Erythroblast (primary cell): Measurements from ENCODE around the gene EDC4.
A peak's percentile ranks its signal among the peaks of the same experiment; 100 is the strongest.
"Not testable (repeated sequence)": the region's sequence is repeated elsewhere in the genome, so short reads cannot be mapped to it uniquely, and the experiment has no call there.

Experiments used
- DNase-seq, 2 experiments: peaks; one replicate each; lab custom pipeline; 2025; lab: John Stamatoyannopoulos, UW
- GATA1 ChIP-seq: IDR thresholded peaks from 2 replicates; pipeline ENCODE4 v1.6.1; 2011; ENCODE audit warnings: low read depth, mild to moderate bottlenecking, control low read depth, low read length, moderate library complexity
- POLR2A ChIP-seq: IDR thresholded peaks from 2 replicates; pipeline ENCODE4 v1.6.1; 2011; ENCODE audit warnings: mild to moderate bottlenecking, low read length

EDC4 gene

DNA sequence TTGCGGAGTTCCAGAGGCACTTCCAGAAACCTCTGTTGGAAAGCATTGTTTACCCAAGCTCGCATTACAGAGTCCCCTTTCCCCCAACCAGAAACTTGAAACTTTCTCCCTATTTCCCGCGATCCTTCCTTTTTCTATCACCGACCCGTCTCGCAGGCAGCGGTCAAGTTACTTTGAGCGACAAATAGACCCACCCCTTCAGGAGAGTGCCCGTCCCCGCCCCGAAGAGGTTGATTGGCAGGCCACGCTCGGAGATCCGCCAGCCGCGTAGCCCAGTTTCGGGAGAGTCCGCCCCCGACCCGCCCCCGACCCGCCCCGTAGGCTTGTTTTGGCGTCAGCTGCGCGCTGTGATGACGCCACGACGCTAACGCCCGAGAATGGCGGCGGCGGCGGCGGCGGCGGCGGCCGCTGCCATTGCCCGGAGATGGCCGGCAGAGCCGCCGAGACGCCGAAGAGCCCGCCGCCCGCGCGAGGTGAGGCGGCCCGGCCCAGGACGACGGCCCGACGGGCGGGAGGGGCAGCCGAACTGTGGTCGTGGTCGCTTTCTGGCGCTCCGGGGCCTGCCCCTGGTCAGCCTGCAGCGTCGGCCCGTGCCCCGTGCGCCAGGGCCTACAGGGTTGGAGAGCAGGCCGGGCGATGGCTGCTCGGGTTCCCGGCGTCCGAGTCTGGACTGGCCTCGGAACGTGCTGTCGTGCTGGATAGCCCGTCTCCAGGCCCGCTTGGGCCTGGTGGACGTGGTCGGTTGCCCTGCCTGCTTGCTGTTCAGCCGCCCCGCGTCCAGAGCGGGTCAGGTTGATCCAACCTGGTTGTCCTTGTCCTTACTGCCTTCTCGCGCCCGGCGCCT is 20.3 kb downstream of the EDC4 start, which contains the start of gene PSKH1:
PSKH1 (plus strand) TSS at position 356 of the 844 bp plus-strand sequence. CDS start 15,496 bp downstream, outside the sequence.
- peak; percentile 97 to 99 for DNase-seq
- peak; percentile 72 for TF ChIP-seq POLR2A
- no peak for TF ChIP-seq GATA1

DNA sequence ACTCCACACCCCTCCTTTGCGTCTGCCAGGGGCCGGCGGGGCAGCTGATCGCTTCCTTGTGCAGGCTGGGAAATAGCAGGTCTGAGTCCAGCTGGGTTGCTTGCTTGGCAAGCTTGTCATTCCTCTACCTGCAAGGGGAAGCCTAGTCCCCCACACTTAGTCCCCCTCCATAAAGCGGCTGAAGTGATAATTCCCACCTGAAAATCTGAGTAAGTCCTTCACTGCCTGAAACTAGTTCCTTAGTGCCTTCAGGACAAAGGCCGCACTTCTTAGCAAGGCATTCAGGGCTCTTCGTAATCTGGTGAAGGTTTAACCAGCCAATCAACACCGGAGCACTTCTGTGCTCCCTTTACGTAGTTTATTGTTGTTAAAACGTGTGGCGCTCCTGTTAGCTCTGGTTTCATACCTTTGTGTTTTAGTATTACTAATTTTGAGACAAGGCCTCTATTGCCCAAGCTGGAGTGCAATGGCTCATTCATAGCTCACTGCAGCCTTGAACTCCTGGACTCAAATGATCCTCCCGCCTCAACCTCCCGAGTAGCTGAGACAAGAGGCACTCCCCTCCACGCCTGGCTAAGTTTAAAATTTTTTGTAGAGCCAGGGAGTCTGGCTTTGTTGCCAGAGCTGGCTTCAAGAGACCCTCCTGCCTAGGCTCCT is 21.0 kb downstream of the EDC4 start:
- TF ChIP-seq POLR2A, result no peak
- no peak for TF ChIP-seq GATA1
- peak in 1 of 2 experiments; percentile 50 for DNase-seq

DNA sequence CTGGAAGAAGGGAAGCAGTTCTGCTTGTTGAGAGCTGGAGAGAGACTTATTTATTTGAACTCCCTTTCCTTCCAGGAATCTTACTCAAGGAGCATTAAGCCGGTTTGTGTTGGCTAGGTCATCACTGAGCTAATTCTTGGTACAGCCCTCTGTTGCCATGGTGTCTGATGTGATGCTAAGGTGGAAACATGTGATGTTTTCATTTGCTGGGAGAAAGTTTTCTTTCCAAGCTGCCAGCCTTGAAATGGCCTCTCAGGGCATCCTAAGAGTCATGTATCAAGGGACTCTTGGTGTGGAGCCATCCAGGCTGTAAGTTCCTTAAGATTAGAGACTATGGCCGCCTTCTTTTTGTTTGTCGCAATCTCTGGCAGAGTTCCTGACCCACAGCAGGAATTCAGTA is 24.4 kb downstream of the EDC4 start:
- DNase-seq, result no peak

DNA sequence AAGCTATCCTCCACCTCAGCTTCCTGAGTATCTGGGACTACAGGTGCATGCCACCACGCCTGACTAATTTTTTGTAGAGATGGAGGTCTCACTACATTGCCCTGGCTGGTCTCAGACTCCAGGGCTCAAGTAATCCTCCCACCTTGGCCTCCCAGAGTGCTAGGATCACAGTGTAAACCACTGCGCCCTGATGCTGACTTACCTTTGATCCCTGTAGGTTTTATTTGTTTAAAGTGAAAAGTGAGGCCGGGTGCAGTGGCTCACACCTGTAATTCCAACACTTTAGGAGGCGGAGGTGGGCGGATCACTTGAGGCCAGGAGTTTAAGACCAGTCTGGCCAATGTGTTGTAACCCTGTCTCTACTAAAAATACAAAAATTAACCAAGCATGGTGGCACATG is 28.9 kb downstream of the EDC4 start:
- no peak for TF ChIP-seq GATA1
- no peak for TF ChIP-seq POLR2A
- no peak for DNase-seq

More for the DNA sequence above, 24.4 kb downstream of the EDC4 start:
- TF ChIP-seq POLR2A (no peak), GATA1 (no peak)

DNA sequence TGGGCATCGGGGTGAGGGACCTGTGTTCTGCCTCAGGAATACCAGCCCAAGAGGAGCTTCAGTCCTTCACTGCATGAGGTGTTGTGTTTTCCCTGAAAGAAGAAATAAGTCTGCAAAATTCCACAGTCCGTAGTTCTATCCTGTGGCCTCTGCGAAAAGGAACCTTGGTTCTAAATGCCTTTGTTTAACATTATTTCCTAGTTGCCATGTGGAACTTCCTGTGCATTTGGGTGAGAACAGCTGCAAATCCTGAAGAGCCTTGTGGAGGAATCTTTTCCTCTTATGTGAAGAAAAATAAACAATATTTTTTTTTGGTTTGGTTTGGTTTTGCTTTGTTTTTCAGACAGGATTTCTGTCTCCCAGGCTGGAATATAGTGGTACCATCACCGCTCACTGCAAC is 30.0 kb downstream of the EDC4 start:
- TF ChIP-seq POLR2A (no peak), GATA1 (no peak)
- DNase-seq, result no peak

DNA sequence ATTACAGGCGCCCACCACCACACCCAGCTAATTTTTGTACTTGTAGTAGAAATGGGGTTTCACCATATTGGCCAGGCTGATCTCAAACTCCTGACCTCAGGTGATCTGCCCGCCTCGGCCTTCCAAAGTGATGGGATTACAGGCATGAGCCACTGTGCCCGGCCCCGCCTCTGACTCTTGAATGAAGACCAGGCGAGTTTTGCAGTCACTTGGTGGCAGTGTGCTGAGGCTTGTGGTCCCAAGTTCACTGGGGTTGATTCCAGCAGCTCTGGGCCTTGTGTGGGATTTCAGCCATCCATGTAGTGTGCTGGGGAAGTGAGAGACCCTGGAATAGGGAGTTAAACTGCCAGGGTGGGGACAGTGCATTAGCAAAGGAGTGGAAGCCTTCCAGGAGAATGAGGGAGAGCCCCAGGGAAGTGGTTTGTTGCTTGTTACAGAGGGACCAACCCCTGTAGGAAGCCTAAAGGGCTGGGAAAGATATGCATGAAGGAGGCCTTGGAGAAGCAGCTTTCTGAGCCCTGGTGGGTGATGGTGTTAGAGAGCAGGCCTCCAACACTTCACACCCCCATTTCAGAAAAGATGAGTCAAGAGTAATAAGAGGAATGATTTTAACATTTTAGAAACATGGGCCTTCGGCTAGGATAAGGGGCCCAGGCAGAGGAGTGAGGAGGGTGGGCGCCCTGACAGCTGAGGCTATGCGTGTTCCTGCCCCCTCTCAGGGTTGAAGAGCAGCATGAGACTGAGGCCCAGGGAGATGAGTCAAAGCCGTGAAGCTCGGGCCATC is 34.7 kb downstream of the EDC4 start:
- DNase-seq, result no peak
- no peak for TF ChIP-seq POLR2A
- TF ChIP-seq GATA1, result no peak

DNA sequence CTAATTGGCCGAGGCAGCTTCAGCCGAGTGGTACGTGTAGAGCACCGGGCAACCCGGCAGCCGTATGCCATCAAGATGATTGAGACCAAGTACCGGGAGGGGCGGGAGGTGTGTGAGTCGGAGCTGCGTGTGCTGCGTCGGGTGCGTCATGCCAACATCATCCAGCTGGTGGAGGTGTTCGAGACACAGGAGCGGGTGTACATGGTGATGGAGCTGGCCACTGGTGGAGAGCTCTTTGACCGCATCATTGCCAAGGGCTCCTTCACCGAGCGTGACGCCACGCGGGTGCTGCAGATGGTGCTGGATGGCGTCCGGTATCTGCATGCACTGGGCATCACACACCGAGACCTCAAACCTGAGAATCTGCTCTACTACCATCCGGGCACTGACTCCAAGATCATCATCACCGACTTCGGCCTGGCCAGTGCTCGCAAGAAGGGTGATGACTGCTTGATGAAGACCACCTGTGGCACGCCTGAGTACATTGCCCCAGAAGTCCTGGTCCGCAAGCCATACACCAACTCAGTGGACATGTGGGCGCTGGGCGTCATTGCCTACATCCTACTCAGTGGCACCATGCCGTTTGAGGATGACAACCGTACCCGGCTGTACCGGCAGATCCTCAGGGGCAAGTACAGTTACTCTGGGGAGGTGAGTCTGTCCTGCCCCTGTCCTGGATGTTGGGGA is 36.3 kb downstream of the EDC4 start:
- TF ChIP-seq POLR2A (no peak), GATA1 (no peak)
- no peak for DNase-seq

DNA sequence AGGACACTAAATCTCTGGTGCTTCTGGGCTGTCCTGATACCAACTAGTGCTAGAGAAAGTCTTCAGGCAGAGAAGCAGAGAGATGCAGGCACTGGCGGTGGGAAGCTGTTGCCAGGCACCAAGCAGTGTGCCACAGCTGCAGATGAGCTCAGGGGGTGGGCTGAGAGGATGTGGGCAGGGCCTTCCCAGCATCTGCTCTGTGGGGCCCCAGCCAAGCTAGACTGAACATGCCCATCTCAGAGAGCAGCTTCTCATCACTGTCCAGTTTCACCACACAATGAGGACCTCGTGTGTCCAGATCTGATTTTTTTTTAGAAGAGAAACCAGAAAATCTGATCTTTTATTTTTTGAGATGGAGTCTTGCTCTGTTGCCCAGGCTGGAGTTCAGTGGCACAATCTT is 37.3 kb downstream of the EDC4 start:
- no peak for DNase-seq
- no peak for TF ChIP-seq POLR2A
- TF ChIP-seq GATA1, result no peak

DNA sequence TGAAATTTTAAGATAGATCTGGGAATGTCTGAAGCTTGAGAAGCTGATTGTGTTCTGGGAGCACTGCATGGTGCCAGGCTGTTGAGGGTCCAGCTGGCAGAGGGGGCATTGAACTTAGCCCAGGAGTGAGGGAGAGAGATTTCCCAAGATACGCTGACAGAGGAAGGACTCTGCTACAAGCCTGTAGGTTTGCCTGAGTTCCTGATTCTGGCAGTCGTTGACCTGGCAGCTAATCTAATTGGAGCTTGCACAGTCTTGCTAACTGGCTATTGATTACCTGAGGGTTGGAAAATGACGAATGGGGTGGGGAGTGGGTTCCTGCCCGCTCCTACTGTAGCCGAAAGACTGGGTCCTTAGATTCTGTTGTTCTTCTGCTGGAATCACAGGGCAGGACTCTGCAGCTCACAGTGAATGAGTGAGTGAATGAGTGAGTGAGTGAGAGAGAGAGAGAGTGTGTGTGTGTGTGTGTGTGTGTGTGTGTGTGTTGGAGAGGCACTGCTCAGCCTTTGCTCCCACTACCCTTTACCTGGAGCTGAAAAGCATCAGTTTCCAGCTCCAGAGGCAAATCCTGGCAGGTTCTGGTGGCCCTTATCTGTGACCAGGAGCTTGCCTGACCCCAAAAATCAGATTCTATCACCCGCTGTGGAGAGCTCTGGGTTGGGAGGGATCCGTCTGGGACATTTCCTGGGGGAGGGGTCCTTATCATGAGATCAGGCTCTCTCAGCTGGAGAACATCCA is 42.1 kb downstream of the EDC4 start:
- no peak for DNase-seq
- no peak for TF ChIP-seq GATA1
- no peak for TF ChIP-seq POLR2A

DNA sequence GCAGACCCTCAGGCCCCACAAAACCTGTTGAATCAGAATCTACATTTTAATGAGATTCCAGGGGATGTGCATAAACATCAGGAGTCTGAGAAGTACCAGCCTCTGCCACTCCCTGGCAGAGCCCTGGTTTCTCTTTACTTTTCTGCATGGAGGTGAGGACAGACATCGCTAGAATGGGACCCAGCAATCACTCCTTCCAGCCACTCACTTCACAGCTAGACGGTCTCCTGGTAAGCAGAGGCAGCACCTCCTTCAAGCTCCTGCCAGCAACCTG is 42.6 kb downstream of the EDC4 start:
- DNase-seq, result not testable (repeated sequence)

DNA sequence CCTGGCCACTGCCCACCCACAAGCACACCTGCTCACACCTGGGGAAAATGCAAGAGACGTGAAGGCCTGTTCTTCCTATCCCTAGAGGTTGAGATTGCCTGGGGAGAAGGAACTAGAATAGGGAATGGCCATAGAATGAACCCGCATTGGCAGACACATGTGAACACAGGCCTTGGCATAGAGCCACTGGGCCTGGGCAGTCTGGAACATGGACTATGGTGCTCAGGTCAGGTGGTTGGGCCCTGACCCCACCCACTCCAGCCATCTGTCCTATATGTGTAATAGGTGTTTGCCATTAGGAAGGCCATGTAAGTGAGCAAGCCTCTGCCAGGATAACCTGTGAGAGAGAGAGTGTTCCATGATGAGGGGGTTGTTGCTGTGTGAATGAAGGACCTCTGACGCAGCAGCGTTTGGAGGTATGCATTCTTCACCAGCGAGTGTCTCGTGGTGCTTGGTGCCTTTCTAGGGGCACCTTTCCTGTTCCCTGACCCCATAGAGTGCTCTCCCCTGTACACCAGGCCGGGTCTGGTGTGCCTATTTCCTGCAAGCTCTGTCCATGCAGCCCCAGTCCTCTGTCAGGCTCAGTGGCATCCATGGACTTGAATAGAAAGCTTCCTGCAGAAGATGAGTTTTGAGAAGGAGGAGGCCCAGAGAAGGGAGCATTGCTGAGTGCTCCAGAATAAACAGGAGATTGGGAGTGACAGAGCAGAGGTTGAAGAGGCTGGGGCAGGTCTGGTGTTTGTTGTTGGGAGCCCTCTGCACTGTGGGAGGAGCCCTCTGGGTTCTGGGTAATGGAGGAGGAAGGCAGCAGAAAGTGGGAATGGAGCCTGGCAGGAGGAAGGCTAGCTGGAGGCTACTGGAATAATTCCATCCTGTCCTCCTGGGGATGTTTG is 43.2 kb downstream of the EDC4 start:
- no peak for DNase-seq
- TF ChIP-seq GATA1 (no peak), POLR2A (no peak)

DNA sequence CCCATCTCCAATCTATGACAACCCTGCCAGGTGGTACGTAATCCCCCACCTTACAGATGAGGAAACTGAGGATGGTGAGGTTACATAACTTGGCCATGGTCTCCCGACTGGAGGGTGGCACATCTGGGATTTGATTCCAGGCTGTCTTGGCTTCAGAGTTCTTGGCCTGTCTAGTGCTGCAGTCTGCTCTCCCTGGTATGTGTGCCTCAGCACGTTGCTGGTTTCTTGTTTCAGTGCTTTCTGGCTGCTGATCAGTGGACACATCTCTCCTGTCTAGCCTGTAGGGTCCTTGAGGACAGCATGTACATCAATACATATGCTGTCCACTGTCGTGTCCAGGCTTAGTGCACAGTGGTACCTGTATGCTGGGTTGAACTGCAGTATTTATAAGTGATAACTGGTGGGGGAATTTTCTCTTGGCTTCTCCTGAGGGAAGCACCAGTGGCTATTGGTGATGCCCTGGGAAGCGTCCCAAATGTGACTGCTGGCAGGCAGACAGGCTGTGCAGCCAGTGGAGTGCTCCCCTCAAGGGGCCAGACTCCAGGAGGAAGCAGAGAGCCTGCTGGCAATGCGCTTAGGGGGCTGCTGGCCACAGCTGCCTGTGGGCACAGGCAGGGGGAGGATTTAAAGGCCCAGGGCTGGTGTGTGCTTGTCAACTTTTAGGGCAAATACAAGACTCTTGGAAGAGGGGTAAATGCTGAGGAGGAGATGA is 44.4 kb downstream of the EDC4 start:
- TF ChIP-seq GATA1 (no peak), POLR2A (no peak)
- no peak for DNase-seq
